IMR-90 (cell line): ENCODE data around the gene URI1. TPM values are rescaled to one million over a fixed set of nuclear protein-coding genes. Genes with fewer than 3 reads are reported as not detected.

Experiments used
- ATAC-seq: fragments of 200-7000 bp; cut with Tn5 transposase; 2 replicates; pipeline ENCODE4 v1.9.1; 2020; ENCODE audit warnings: low read depth, mild to moderate bottlenecking, moderate library complexity
- BruUV-seq: library from RNA; stranded (reverse); fragments of 400-500 nt; replicated peaks from 2 replicates; lab custom pipeline; 2021; lab: Mats Ljungman, UMichigan
- CTCF ChIA-PET: fragments of 300-600 bp; formaldehyde crosslinking; extraction: SDS; loops from one replicate; lab custom pipeline; 2021; ENCODE audit warnings: antibody characterized with exemption; lab: Yijun Ruan, JAX
- POLR2A ChIA-PET: fragments of 300-600 bp; sonication (Branson Sonifier 250); formaldehyde crosslinking; loops from one replicate; lab custom pipeline; 2022; ENCODE audit warnings: antibody characterized with exemption; ENCODE audit not compliant: unreplicated experiment; lab: Charles Lee
- DNase-seq: peaks from one replicate; pipeline ENCODE4 v3.0.0; 2013
- H2AFZ ChIP-seq: replicated peaks from 2 replicates; pipeline ENCODE3; 2013; ENCODE audit warnings: low read length, mild to moderate bottlenecking; ENCODE audit not compliant: poor library complexity
- H2AK5ac ChIP-seq: 2 replicates; pipeline ENCODE4 v1.6.1; 2013; ENCODE audit warnings: low read depth, low read length, inconsistent platforms
- H2AK9ac ChIP-seq: replicated peaks from 2 replicates; pipeline ENCODE3; 2013; ENCODE audit warnings: mild to moderate bottlenecking, low read depth, low read length, moderate library complexity; ENCODE audit not compliant: poor library complexity
- H2BK120ac ChIP-seq: 2 replicates; pipeline ENCODE4 v1.6.1; 2013; ENCODE audit warnings: low read depth, low read length, inconsistent platforms
- H2BK15ac ChIP-seq: 3 replicates; pipeline ENCODE4 v1.6.1; 2013; ENCODE audit warnings: low read depth, low read length, inconsistent platforms
- H2BK20ac ChIP-seq: 2 replicates; pipeline ENCODE4 v1.6.1; 2013; ENCODE audit warnings: low read depth, mild to moderate bottlenecking, inconsistent platforms, low read length, moderate library complexity
- H2BK5ac ChIP-seq: 2 replicates; pipeline ENCODE4 v1.6.1; 2013; ENCODE audit warnings: mild to moderate bottlenecking, low read depth, low read length, inconsistent platforms; ENCODE audit not compliant: poor library complexity, severe bottlenecking
- H3K14ac ChIP-seq: replicated peaks from 2 replicates; pipeline ENCODE4 v1.6.1; 2013; ENCODE audit warnings: low read depth, low read length, inconsistent platforms
- H3K18ac ChIP-seq: 2 replicates; pipeline ENCODE4 v1.6.1; 2013; ENCODE audit warnings: low read depth, low read length, control low read depth
- H3K23ac ChIP-seq: 2 replicates; pipeline ENCODE4 v1.6.1; 2013; ENCODE audit warnings: low read depth, low read length, inconsistent platforms
- H3K27ac ChIP-seq: 2 replicates; pipeline ENCODE4 v1.5.1; 2013; ENCODE audit warnings: mild to moderate bottlenecking, control low read depth, low read length; ENCODE audit not compliant: insufficient read depth
- H3K27me3 ChIP-seq: 2 replicates; pipeline ENCODE4 v1.6.1; 2013; ENCODE audit warnings: low read length; ENCODE audit not compliant: control insufficient read depth, insufficient read depth
- H3K36me3 ChIP-seq: 2 replicates; pipeline ENCODE4 v1.6.1; 2013; ENCODE audit warnings: low read length, mixed read lengths; ENCODE audit not compliant: control insufficient read depth, insufficient read depth
- H3K4ac ChIP-seq: 2 replicates; pipeline ENCODE4 v1.6.1; 2013; ENCODE audit warnings: low read depth, low read length, inconsistent platforms
- H3K4me1 ChIP-seq: 2 replicates; pipeline ENCODE4 v1.6.1; 2013; ENCODE audit warnings: low read length, mixed read lengths; ENCODE audit not compliant: control insufficient read depth, insufficient read depth
- H3K4me2 ChIP-seq: 2 replicates; pipeline ENCODE4 v1.6.1; 2013; ENCODE audit warnings: low read depth, mild to moderate bottlenecking, control low read depth, low read length, moderate library complexity
- H3K4me3 ChIP-seq: 2 replicates; pipeline ENCODE4 v1.5.1; 2013; ENCODE audit warnings: low read depth, mild to moderate bottlenecking, control low read depth, low read length, moderate library complexity; ENCODE audit not compliant: insufficient read depth
- H3K56ac ChIP-seq: 2 replicates; pipeline ENCODE4 v1.6.1; 2013; ENCODE audit warnings: low read length, inconsistent platforms; ENCODE audit not compliant: insufficient read depth; ENCODE audit errors: extremely low read depth
- H3K79me1 ChIP-seq, 2 experiments: 2 replicates each; pipeline ENCODE4 v1.6.1; 2013; ENCODE audit warnings: low read length in 2 of 2, inconsistent platforms in 1 of 2, low read depth in 1 of 2
- H3K9ac ChIP-seq: 2 replicates; pipeline ENCODE4 v1.6.1; 2013; ENCODE audit warnings: low read depth, low read length, control low read depth
- H3K9me1 ChIP-seq: 2 replicates; pipeline ENCODE4 v1.6.1; 2013; ENCODE audit warnings: low read length, inconsistent platforms; ENCODE audit not compliant: insufficient read depth
- H3K9me3 ChIP-seq: 2 replicates; pipeline ENCODE4 v1.6.1; 2013; ENCODE audit warnings: low read length; ENCODE audit not compliant: control insufficient read depth, insufficient read depth
- H4K20me1 ChIP-seq: 2 replicates; pipeline ENCODE4 v1.6.1; 2013; ENCODE audit warnings: low read length, inconsistent platforms; ENCODE audit not compliant: insufficient read depth
- H4K5ac ChIP-seq: 2 replicates; pipeline ENCODE4 v1.6.1; 2013; ENCODE audit warnings: mild to moderate bottlenecking, low read depth, low read length, control low read depth
- H4K8ac ChIP-seq, 2 experiments: 2 replicates each; pipeline ENCODE4 v1.6.1; 2013; ENCODE audit warnings: low read depth in 2 of 2, low read length in 2 of 2, control low read depth in 1 of 2, inconsistent platforms in 1 of 2
- H4K91ac ChIP-seq: 2 replicates; pipeline ENCODE4 v1.6.1; 2013; ENCODE audit warnings: low read depth, low read length, inconsistent platforms; ENCODE audit not compliant: insufficient read depth
- BHLHE40 ChIP-seq: fragments of 150-350 bp; IDR thresholded peaks from 2 replicates; pipeline ENCODE4 v1.6.1; 2016; ENCODE audit warnings: mild to moderate bottlenecking, low read depth, low read length
- CEBPB ChIP-seq: IDR thresholded peaks from 2 replicates; pipeline ENCODE4 v1.6.1; 2012; ENCODE audit warnings: low read depth, low read length, improper control_type of control experiment
- CHD1 ChIP-seq: IDR thresholded peaks from 2 replicates; pipeline ENCODE4 v1.6.1; 2012; ENCODE audit warnings: low read depth, low read length, improper control_type of control experiment
- FOS ChIP-seq: fragments of 150-350 bp; IDR thresholded peaks from 2 replicates; pipeline ENCODE4 v1.6.1; 2016; ENCODE audit warnings: low read depth, low read length
- MAFK ChIP-seq: IDR thresholded peaks from 2 replicates; pipeline ENCODE4 v1.6.1; 2012; ENCODE audit warnings: low read depth, low read length, improper control_type of control experiment
- MAZ ChIP-seq: IDR thresholded peaks from 2 replicates; pipeline ENCODE4 v1.6.1; 2012; ENCODE audit warnings: low read depth, mild to moderate bottlenecking, low read length, improper control_type of control experiment, moderate library complexity, borderline replicate concordance
- MXI1 ChIP-seq: IDR thresholded peaks from 2 replicates; pipeline ENCODE4 v1.6.1; 2012; ENCODE audit warnings: low read depth, mild to moderate bottlenecking, low read length, moderate library complexity, borderline replicate concordance
- NFE2L2 ChIP-seq: fragments of 150-350 bp; IDR thresholded peaks from 2 replicates; pipeline ENCODE4 v1.6.1; 2016; ENCODE audit warnings: low read depth, mild to moderate bottlenecking, low read length
- POLR2A ChIP-seq: IDR thresholded peaks from 2 replicates; pipeline ENCODE4 v1.6.1; 2012; ENCODE audit warnings: mild to moderate bottlenecking, low read depth, low read length
- RAD21 ChIP-seq: IDR thresholded peaks from 2 replicates; pipeline ENCODE4 v1.6.1; 2012; ENCODE audit warnings: low read length, improper control_type of control experiment
- RCOR1 ChIP-seq: IDR thresholded peaks from 2 replicates; pipeline ENCODE4 v1.6.1; 2012; ENCODE audit warnings: mild to moderate bottlenecking, low read length, improper control_type of control experiment; ENCODE audit not compliant: insufficient replicate concordance
- RFX5 ChIP-seq: IDR thresholded peaks from 2 replicates; pipeline ENCODE4 v1.8.0; 2012; ENCODE audit warnings: low read depth, mild to moderate bottlenecking, low read length, moderate library complexity
- SMC3 ChIP-seq: fragments of 150-350 bp; IDR thresholded peaks from 2 replicates; pipeline ENCODE4 v1.6.1; 2016; ENCODE audit warnings: low read depth, mild to moderate bottlenecking, antibody characterized with exemption, low read length, moderate library complexity
- WGBS, 2 experiments: methylation state at CpG; one replicate each; pipeline versions ENCODE4 v1.1.5 to v1.1.7; 2013; ENCODE audit warnings: missing lambda C conversion rate in 2 of 2; ENCODE audit not compliant: insufficient read length in 1 of 2; ENCODE audit errors: extremely low coverage in 2 of 2; 5-methylcytosine and 5-hydroxymethylcytosine counted together
- dilution Hi-C: fragments of 300-500 bp; cut with HindIII; formaldehyde crosslinking; loops from one replicate; pipeline ENCODE4 v1.14.3; 2018; ENCODE audit warnings: low sequenced_read_pairs; ENCODE audit not compliant: unreplicated experiment
- in situ Hi-C: fragments of 300-500 bp; cut with MboI; formaldehyde crosslinking; loops from 3 replicates; pipeline ENCODE4 v1.14.3; 2019; ENCODE audit warnings: low sequenced_read_pairs, inconsistent platforms, mixed read lengths
- intact Hi-C: fragments of 100-400 bp; cut with micrococcal nuclease; formaldehyde crosslinking; loops from 2 replicates; pipeline ENCODE4 v1.10.0; 2022
- polyA plus RNA-seq, 3 experiments: library from polyadenylated mRNA; depleted of rRNA; stranded (reverse); fragments of >200 nt; gene quantifications; 2 replicates each; pipeline ENCODE4 v1.2.3, GENCODE V29; 2012; ENCODE audit warnings: low replicate concordance in 1 of 3
- total RNA-seq: library from RNA; depleted of rRNA; stranded (reverse); fragments of >200 nt; gene quantifications from 2 replicates; pipeline ENCODE4 v1.2.3, GENCODE V29; 2012
- TF ChIP-seq, protein P1 (sequence below): conservative IDR thresholded peaks from 2 replicates; pipeline ENCODE4 v1.5.1; 2012; ENCODE audit warnings: mild to moderate bottlenecking, low read depth, low read length, improper control_type of control experiment
- TF ChIP-seq, protein P2 (sequence below): fragments of 150-350 bp; IDR thresholded peaks from 2 replicates; pipeline ENCODE4 v1.6.1; 2016; ENCODE audit warnings: low read depth, mild to moderate bottlenecking, low read length, moderate library complexity, borderline replicate concordance
- TF ChIP-seq, protein P3 (sequence below): fragments of 150-350 bp; IDR thresholded peaks from 2 replicates; pipeline ENCODE4 v1.6.1; 2017; ENCODE audit warnings: mild to moderate bottlenecking, antibody characterized with exemption, low read length, low read depth

The URI1 gene
- total and polyA plus RNA-seq, 2 of the 4 experiments (the other 2 are of a cell fraction), result 43.2 to 45.3 TPM

DNA sequence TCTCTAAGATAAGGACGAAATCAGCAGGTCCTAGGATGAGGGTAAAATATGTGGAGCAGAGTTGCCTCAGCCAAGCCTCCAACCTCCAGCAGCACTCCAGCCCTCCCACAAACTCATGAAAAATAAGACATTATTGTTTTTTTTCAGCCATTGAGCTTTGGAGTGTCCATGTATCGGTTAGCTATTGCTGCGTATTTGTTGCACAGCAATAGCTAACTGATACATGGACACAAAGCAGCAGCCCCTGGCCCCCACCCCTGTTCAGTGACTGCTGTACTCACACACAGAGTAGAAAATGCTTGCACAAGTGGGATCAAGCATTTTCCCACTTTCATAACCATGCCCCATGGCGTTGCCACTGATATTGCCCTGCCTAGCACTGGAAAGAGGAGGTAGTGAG, 19.1 kb upstream of the URI1 start:
- H3K4ac ChIP-seq, result no peak overlapping the region

More for the DNA sequence above, 19.1 kb upstream of the URI1 start:
- CTCF ChIA-PET, result no interaction called here
- Histone ChIP-seq H2BK20ac (no peak overlapping the region), H2AK9ac (no peak overlapping the region), H3K9ac (no peak overlapping the region), H3K36me3 (no peaks in the 10 kb centered on the region), H3K79me1 (no peaks in the 10 kb centered on the region), H4K5ac (no peak overlapping the region), H3K27ac (no peak overlapping the region), H3K4me2 (no peak overlapping the region), H2AK5ac (no peak overlapping the region), H4K91ac (no peak overlapping the region), H3K9me3 (no peaks in the 10 kb centered on the region; the same call in 1 of the 2 replicates), H3K56ac (no peak overlapping the region), H4K8ac (no peak overlapping the region), H4K20me1 (no peaks in the 10 kb centered on the region), H3K4me3 (no peak overlapping the region), H3K18ac (no peak overlapping the region), H2BK15ac (no peak overlapping the region), H3K27me3 (no peaks in the 10 kb centered on the region), H3K9me1 (no peaks in the 10 kb centered on the region), H3K23ac (no peak overlapping the region), H3K4me1 (no peaks in the 10 kb centered on the region), H2BK120ac (no peak overlapping the region), H2AFZ (no peak overlapping the region), H3K14ac (no peak overlapping the region), H2BK5ac (no peak overlapping the region)
- WGBS, 2 experiments, result 100% methylated on average over 2 of the region's 4 CpGs; no CpG with 5 or more reads in 1 of the 2 experiments
- intact Hi-C loops (no loop called here), in situ Hi-C loops (no loop called here), dilution Hi-C loops (no loop called here)
- no peak for TF ChIP-seq MXI1
- no peak for TF ChIP-seq CEBPB
- TF ChIP-seq MAZ, result no peak
- TF ChIP-seq FOS, result no peak
- TF ChIP-seq, protein P1, sequence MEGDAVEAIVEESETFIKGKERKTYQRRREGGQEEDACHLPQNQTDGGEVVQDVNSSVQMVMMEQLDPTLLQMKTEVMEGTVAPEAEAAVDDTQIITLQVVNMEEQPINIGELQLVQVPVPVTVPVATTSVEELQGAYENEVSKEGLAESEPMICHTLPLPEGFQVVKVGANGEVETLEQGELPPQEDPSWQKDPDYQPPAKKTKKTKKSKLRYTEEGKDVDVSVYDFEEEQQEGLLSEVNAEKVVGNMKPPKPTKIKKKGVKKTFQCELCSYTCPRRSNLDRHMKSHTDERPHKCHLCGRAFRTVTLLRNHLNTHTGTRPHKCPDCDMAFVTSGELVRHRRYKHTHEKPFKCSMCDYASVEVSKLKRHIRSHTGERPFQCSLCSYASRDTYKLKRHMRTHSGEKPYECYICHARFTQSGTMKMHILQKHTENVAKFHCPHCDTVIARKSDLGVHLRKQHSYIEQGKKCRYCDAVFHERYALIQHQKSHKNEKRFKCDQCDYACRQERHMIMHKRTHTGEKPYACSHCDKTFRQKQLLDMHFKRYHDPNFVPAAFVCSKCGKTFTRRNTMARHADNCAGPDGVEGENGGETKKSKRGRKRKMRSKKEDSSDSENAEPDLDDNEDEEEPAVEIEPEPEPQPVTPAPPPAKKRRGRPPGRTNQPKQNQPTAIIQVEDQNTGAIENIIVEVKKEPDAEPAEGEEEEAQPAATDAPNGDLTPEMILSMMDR, result no peak
- no peak for TF ChIP-seq BHLHE40
- TF ChIP-seq RFX5, result no peak
- no peak for TF ChIP-seq MAFK
- TF ChIP-seq RAD21, result no peak
- TF ChIP-seq RCOR1, result no peak
- TF ChIP-seq, protein P2, sequence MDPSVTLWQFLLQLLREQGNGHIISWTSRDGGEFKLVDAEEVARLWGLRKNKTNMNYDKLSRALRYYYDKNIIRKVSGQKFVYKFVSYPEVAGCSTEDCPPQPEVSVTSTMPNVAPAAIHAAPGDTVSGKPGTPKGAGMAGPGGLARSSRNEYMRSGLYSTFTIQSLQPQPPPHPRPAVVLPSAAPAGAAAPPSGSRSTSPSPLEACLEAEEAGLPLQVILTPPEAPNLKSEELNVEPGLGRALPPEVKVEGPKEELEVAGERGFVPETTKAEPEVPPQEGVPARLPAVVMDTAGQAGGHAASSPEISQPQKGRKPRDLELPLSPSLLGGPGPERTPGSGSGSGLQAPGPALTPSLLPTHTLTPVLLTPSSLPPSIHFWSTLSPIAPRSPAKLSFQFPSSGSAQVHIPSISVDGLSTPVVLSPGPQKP, result no peak
- TF ChIP-seq, protein P3, sequence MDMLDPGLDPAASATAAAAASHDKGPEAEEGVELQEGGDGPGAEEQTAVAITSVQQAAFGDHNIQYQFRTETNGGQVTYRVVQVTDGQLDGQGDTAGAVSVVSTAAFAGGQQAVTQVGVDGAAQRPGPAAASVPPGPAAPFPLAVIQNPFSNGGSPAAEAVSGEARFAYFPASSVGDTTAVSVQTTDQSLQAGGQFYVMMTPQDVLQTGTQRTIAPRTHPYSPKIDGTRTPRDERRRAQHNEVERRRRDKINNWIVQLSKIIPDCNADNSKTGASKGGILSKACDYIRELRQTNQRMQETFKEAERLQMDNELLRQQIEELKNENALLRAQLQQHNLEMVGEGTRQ, result no peak
- TF ChIP-seq CHD1, result no peak
- TF ChIP-seq POLR2A, result no peak
- TF ChIP-seq SMC3, result no peak
- TF ChIP-seq NFE2L2, result no peak
- BruUV-seq, result no TSS peak
- DNase-seq (no peak), ATAC-seq (no peak)
- POLR2A ChIA-PET, result no interaction called here
